NCI-H1048 (cell line): Measurements from ENCODE around the gene GALNS.
"Not testable (repeated sequence)": the region's sequence is repeated elsewhere in the genome, so short reads cannot be mapped to it uniquely, and the experiment has no call there.

Source experiments
- DNase-seq: peaks from one replicate; lab custom pipeline; 2025; lab: John Stamatoyannopoulos, UW

The GALNS gene

GRCh38 chr16:88804552-88805339, 52.0 kb downstream of the GALNS start:
- peak; percentile 8 for DNase-seq

- DNase-seq, result no peak
These were observed 52.6 kb downstream of the GALNS start for GRCh38 chr16:88804173-88804551.

GRCh38 chr16:88803264-88803987, 53.3 kb downstream of the GALNS start, which contains the start of gene CDT1:
CDT1 (plus strand) TSS chr16:88803789; CDS start chr16:88803832, 43 bp downstream.
- DNase-seq, result peak; percentile 23

GRCh38 chr16:88800277-88800592, 56.5 kb downstream of the GALNS start:
- DNase-seq, result no peak

- DNase-seq, result no peak
These were observed 57.0 kb downstream of the GALNS start for GRCh38 chr16:88799569-88800276.

GRCh38 chr16:88798772-88799455, 57.8 kb downstream of the GALNS start:
- DNase-seq, result no peak

- DNase-seq, result no peak
These were observed 58.7 kb downstream of the GALNS start for GRCh38 chr16:88798073-88798472.

- DNase-seq, result no peak
These were observed 60.5 kb downstream of the GALNS start for GRCh38 chr16:88796278-88796677.

GRCh38 chr16:88793251-88793954, 63.3 kb downstream of the GALNS start:
- DNase-seq, result no peak

GRCh38 chr16:88792668-88793250, 64.0 kb downstream of the GALNS start:
- DNase-seq, result no peak

GRCh38 chr16:88792078-88792550, 64.6 kb downstream of the GALNS start:
- no peak for DNase-seq

GRCh38 chr16:88790312-88791211, 66.2 kb downstream of the GALNS start:
- no peak for DNase-seq

GRCh38 chr16:88789594-88789993, 67.2 kb downstream of the GALNS start:
- DNase-seq, result no peak

- not testable (repeated sequence) for DNase-seq
These were observed 68.0 kb downstream of the GALNS start for GRCh38 chr16:88788749-88789148.

GRCh38 chr16:88787579-88788314, 69.0 kb downstream of the GALNS start:
- DNase-seq, result no peak

- no peak for DNase-seq
These were observed 71.4 kb downstream of the GALNS start, which contains the start of gene PIEZO1 for GRCh38 chr16:88785106-88785924. PIEZO1 (minus strand) TSS chr16:88785220; CDS start chr16:88784964, 256 bp downstream.

- no peak for DNase-seq
These were observed 72.0 kb downstream of the GALNS start for GRCh38 chr16:88784856-88785105.

- no peak for DNase-seq
These were observed 72.5 kb downstream of the GALNS start for GRCh38 chr16:88784074-88784855.
